Measurements from ENCODE around the gene NKAIN4.
A peak's percentile ranks its signal among the peaks of the same experiment; 100 is the strongest.
"Not testable (repeated sequence)": the region's sequence is repeated elsewhere in the genome, so short reads cannot be mapped to it uniquely, and the experiment has no call there.

Gene NKAIN4

DNA sequence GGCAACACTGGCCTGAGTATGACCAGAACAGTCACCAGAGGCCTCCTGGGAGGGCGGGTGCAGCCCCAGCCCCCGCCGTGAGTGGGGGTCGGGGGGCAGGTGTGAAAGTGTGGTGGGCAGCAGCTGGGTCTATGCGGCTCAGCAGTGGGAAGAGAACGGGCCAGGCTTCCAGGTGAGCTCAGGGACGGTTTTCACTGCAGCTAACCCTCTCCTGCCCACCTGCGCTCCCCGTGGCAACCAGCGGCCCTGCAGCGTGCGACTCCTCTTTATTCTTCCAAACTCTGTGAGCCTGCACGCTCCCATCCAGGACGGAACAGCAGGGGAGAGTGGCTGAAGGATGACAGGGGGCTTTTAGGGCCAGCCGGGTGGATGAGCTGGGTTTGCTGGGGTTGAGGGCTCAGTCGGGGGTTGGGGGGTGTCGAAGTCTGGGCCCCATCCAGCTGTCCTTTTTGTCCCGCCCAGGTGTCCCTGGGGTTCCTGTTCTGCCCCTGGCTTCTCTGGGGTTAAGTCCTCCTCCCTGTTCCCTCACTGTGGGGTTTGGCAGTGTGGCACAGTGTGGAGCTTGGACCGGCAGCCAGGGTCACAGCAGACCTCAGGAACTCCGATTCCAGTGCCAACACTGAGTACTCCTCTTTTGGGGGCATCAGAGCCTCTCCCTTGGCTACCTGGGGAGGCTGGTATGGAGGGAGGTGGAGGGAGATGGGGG, 19.4 kb downstream of the NKAIN4 start:
- DNase-seq, result no peak

DNA sequence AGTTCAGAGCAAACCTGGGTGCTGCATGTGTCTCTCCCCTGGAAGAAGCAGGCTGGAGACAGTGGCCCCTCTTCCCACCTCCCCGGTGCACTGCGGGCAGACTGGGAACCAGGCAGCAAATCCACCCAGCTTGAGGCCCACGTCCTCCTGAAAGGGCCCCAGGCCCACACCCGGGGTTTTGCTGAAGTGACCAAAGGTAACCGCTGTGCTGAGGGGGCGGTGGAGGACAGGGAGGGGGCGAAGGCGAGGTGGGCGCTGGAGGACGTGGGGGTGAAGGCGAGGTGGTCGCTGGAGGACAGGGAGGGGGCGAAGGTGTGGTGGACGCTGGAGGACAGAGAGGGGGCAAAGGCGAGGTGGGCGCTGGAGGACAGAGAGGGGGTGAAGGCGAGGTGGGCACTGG, 20.3 kb downstream of the NKAIN4 start:
- no peak for DNase-seq

DNA sequence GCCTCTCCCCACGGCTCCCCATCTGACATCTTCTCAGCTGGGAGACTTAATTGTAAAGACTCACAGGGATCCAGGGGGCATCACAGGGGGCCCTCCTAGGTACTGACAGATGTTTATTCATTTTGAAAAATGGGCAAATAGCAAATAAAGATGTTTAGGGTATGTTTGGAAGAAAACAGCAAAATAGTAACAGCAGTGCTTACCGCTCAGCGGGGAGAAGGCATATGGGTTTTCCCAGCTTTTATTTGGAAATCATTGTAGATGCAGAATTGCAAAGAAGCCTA, 21.3 kb downstream of the NKAIN4 start:
- DNase-seq, result no peak

DNA sequence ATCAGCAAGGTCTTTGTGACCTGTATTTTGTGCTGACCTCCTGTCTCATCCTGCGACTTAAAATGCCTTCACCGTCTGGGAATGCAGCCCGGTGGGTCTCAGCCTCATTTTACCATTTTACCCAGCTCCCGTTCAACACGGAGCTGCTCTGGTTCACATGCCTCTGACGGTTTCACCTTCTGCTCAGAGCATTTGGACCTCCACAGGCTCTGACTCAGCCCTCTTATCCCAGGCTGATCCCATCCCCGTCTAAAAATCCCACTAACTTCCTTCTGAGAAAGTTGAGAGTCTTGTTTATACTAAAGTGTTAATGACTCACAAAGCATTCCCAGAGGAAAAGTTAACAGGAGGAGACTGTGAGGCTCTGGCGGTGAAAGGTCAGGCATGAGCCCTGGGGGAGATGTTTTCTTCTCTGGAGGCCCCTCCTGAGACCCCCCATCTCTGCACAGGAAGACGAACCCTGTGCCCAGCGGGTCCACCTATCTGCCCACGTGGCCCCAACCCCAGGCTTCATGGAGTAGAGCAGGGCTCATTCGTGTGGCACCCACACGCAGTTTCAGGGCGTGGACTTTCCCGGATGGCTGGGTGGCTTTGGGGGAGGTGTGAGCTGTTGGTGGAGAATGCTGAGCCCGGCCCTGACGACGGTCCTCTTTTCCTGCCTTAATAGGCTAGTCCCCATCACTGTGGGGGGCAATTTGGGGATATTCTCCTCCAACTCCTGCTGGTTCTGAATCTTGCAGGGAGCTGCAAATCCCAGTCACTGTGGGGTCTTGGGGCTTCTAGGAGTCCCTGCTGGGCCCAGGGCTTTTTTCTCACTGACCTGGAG, 21.8 kb downstream of the NKAIN4 start:
- DNase-seq, result no peak

DNA sequence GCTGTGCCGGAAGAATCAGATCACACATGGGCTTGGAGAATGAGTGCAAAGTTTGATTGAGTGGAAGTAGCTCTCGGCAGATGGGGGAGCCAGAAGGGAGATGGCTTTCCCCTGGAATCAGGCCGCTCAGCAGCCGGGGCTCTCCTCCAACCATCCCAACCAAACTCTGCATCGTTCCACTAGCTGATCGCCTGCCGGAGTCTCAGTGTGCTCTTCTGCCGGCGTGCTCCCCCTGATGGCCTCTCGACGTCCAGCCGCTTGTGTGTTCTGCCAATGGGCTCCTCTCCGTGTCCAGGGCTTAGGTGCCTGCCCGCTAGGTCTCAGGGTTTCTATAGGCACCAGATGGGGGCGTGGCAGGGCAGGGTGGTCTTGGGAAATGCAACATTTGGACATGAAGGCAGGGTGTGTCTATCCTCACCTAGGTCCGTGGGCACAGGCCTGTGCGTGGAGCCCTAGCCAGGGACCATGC, 23.4 kb downstream of the NKAIN4 start:
- no peak for DNase-seq

DNA sequence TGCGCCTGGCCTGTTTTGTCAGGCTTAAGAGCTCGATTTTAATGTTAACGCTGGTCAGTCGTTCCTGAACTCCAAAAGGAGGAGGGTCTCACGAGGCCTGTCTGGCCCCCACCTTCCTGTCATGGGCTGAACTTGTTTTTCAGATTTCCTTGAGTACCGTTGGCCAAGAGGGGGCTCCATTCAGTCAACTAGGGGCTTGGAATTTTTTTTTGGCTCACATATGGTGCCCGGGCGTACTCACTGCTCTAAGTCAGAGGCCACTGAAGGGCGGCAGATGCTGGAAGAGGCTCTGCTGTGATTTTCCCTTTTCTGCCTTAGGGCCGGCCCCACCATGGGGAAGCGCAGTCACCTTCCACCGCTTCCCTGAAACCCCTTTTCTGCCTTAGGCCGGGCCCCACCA, 25.5 kb downstream of the NKAIN4 start:
- no peak for DNase-seq

DNA sequence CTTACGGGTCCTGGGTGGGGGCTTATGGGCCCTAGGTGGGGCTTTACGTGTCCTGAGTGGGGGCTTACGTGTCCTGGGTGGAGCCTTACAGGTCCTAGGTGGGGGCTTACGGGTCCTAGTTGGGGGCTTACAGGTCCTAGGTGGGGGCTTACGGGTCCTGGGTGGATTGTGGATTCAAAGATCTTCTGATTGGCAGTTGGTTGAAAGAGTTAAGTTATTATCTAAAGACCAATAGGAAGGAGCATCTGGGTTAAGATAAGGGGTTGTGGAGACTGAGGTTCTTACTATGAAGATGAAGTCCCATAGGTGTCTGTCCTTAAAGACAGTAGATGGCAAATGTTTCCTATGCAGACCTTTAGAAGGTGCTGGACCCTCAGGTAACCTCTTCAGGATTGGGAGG, 27.0 kb downstream of the NKAIN4 start:
- no peak for DNase-seq

DNA sequence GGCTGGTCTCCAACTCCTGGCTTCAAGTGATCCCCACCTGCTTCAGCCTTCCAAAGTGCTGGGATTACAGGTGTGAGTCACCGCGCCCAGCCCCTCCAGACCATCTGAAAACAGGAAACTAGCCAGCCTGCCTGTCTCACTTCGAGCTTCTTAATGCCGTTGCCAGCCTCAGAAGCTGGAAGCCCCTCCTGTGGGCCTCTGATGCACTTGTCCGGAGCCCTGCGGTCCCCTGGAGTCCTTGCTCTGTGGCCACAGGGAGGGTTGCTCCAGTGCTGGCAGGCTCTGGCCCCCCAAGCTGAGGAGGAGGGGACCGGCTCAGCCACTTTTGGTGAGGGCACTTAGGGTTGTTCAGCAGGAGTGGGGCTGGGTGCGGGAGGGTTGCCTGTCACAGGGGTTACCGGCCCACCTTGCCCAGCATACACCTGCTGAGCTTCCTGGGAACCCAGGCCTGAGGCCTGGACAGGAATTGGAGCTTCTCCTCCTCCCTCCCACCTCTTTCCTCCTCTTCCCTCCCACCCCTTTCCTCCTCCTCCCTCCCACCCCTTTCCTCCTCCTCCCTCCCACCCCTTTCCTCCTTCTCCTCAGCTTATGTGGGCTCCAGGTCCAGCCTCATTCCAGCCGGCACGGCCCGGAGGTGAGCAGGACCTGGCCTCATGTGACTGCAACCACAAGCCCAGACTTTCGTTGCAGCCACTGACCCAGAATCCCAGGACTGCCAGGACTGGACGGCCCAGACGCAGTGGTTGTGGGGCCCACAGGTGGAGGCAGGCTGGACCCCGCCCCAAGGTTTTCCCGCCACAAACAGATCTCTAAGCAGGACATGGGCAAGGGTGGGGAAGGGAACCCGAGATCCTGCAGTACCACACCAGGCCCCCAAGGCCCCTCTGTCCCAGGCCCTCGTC, 28.0 kb downstream of the NKAIN4 start:
- DNase-seq, result no peak

DNA sequence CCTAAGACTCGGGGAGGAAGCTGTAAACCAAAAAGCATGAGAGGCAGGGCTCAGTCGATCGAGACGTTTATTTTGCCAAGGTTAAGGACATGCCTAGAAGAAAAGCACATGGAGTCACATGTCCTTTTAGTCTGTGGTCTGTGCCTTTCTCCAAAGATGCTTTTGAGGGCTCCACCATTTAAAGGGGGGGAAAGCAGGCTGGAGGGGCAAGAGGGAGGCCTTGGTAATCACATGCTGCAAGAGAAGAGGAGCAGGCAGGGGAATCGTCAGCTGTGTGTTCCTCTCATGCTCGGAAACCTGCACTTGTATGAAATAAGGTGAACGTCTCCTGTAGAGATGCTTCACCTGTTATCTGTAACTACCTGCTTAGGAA, 29.2 kb downstream of the NKAIN4 start:
- DNase-seq, result no peak

DNA sequence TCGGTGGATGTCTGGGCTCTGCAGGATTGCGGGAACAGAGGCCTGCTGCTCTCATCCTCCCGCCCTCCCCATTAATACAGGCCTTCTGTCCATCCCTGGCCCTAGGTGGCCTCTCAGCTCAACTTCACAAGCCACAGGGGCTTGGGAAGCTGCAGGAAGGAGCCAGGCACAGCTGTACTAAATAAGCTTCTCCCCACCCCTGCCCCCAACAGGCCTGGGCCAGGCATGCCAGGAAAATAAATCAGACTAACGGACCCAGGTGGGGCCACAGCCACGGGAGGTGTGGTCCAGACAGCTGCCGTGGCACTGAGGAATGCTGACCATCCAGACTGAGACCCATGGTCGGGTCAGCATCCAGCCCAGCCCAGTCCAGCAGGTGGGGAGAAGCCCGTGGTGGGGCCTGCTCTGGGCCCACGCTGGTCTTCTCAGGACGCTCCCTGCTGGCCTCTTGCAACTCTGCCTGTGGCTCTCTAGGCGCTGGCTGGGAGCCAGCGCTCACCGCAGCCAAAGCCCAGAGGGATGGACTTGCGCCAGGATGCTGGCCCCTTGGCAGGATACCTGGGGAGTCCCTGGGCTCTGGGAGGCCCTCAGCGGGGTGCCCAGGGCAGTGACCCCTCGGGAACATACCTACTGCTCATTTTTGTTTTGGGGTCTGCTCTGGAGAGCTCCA, 29.7 kb downstream of the NKAIN4 start:
- DNase-seq, result no peak

DNA sequence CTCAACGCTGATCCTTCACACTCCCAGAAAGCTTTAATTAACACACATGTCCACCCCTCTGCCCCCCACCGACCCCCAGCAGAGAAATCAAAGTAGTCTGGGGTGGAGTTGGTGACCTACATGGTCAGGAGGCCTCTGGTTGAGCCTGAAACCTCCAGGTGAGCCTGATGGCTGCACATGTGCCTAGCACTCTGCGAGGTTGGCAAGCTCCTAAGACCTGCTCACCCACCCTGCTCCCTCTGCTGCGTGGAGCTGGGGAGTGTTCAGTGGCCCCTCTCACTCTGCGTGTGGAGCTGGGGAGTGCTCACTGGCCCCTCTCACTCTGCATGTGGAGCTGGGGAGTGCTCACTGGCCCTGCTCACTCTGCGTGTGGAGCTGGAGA, 30.4 kb downstream of the NKAIN4 start:
- DNase-seq, result no peak

DNA sequence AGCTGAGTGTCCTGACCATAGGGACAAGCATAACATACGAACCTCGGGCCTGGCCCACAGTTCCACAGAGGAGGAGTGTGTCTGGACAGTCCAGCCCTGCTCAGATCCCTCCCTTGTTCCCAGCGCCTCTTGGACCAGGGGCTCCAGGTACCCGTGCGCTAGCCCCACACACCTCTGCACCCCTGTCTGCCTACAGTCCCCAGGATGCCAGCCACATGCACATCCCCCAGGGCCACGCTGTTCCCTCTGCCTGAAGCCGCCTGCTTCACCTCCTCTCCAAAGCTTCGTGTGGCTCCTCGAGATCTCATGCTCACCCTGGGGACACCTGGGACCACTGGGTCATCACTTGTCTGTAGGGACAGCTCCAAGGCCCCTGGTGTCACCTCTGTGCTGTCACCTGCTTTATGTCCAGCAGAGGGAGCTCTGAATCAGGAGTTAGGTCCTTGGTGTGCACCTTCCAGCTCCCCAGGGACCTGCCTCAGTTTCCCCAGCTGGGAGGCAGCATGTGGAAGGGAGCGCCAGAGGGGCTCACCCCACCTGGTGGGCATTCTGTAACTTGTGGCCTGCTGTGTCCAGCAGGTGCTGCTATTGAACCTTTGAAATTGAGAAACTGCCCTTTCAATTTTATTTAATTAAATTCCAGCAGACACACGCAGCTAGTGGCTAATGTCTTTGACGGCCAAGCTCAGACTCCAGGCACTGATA, 31.0 kb downstream of the NKAIN4 start:
- peak; percentile 13 for DNase-seq

DNA sequence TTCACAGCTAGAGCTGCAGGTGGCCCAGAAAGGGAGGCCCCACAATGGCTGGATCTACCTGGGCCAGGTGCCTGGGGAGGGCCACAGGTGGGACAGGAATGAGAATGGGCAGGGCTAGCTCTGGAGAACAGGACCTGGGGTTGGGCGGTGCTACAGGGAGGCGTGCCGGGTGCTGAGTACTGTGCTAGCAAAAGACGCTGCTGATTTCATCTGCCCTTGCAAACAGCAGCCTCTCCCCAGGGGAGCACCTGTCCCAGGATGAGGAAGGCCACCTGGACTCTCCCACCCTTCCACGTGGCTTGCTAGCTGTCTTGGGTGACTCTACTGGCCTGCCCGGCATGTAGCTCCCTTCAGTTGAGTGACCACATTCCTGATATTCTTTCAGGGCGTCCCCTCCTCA, 31.7 kb downstream of the NKAIN4 start:
- DNase-seq, result no peak

DNA sequence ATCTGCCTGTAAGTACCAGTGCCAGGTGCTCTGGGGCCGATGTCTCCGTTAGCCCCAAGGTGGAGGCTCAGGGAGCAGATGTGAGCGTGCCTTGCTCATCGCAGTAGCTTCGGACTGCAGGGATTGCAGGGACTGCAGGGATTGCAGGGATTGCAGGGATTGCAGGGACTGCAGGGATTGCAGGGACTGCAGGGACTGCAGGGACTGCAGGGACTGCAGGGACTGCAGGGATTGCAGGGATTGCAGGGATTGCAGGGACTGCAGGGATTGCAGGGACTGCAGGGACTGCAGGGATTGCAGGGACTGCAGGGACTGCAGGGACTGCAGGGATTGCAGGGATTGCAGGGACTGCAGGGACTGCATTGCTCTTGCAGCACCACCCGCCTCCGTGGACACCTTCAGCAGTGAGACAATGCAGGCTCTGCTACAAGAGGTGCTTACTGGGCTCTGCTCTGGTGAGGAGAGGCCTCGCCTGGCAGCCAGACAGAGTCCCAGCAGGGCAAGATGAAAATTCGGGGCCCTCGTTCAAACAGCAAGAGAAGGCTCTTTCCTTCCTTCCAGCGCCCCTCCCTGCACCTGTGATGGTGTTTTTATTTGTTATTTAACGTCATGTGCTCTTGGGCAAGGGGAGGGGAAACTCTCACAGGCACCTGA, 32.7 kb downstream of the NKAIN4 start:
- DNase-seq, result not testable (repeated sequence)

DNA sequence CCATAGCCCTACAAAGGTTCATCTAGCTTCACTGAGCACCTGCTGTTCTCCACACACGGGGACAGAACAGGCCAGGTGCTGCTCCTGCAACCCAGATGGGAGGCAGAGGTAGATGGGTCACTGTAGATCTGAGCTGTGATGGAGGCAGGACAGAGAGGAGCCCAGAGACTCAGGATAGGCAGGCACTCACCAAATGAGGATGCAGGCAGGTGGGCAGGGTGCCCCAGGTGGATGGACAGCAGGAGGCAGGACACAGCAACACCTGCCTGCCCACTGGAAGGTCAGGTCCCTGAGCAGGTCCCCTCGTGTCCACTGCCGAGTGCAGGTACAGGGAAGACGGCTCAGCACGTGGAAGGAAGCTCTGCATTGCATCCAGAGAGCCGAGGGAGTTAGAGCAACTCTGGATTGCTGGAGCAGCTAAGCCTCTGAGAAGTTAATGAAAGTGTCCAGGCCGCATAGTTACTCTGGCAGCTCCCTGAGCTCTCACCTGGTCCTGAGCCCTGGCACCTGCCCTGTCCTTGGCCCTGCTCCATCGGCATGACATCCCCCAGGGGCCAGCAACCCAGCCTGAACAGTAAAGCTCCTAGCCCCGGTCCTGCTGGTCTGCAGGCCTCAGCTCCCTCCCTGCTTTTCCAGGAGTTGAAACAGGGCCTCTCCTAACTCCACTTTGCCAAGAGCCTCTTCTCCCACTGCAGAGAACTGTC, 33.4 kb downstream of the NKAIN4 start:
- no peak for DNase-seq

DNA sequence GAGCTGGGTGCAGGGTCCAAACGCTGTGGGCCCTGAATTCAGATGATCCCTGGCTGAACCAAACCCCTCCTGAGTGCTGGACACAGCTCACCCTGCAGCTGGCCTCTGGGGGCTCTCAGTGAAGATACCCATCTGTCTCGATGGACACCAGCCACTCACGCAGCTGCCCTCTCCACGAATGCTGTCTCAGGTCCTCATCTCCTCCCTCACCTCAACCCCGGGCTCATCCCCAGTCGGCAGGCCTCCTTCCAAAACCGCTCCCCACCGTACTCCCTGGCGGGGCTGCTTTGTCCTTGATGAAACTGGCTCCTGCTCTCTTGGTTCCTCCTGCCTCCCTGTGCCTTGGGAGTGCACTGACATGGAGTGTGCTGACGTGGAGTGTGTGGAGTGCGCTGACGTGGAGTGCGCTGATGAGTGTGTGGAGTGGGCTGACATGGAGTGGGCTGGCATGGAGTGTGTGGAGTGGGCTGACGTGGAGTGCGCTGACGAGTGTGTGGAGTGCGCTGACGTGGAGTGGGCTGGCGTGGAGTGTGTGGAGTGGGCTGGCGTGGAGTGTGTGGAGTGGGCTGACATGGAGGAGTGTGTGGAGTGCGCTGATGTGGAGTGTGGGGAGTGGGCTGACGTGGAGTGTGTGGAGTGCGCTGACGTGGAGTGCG, 34.3 kb downstream of the NKAIN4 start:
- DNase-seq, result no peak

DNA sequence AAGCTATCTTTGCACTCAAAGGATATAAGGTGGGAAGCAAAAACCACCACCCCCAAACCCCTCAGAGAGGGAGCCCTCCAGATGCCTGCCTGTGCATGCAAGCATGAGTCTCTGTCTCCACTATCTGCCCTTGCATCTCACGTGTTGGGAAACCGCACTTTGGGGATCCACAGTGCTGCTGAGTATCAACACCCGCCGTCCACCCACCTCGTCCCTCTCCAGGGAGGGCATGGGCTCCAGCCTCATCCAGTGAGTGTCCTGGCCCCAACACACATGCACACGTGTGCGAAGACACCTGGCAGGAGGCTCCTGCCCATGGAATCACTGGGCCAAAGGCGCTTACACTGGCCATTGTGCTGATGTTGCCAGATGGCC, 34.8 kb downstream of the NKAIN4 start:
- DNase-seq, result no peak

DNA sequence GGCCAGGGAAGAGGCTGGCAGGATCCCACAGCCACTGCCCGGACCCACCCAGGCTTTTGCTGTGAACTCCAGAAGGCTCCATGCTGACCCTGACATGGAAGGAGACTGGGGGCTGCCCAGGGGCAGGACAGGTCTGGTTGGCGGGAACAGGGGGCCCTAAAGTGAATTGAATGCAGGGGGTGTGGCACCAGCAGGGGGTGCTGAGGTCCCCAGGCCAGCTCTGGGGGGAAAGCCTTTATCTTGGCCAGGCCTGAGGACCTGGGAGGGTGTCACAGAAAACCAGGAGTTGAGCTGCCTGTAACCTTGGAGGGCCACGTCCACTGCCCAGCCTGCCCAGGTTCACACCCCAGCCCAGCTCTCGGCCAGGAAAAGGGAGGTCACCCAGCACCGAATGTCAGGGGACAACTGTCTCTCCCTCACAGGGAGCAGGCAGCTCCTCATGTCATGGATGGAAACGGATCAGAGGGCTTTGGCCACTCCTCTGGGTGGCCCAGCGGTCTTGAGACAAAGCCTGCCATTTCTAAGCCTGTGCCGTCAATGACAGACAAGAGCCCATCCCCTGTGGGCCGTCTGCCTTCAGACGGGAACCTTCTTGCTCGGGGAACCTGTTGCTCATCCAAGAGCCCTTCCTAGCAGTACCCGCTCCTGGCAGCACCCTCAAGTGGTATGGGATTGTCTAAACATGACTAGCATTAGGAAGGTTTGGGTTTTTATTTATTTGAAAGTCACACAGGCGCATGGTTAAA, 35.4 kb downstream of the NKAIN4 start:
- DNase-seq, result no peak

DNA sequence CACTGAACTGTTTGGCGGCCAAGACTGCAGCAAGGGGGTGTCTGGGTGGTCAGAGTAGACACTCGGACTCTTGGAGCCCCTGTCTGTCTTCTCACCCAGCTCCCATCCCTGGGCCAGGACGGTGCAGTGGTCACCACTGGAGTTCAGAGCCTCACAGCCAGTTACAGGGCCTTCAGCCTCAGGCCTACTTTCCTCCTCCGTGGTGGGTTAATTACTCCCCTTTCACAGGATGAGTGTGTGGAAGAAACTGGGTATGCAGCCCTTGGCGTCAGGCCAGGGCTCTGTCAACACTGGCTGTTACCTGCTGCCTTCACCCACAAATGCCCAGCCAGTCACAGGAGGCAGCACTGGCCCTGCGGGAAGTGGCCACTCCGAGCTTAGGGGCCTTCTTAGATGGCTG, 36.6 kb downstream of the NKAIN4 start:
- DNase-seq, result no peak

DNA sequence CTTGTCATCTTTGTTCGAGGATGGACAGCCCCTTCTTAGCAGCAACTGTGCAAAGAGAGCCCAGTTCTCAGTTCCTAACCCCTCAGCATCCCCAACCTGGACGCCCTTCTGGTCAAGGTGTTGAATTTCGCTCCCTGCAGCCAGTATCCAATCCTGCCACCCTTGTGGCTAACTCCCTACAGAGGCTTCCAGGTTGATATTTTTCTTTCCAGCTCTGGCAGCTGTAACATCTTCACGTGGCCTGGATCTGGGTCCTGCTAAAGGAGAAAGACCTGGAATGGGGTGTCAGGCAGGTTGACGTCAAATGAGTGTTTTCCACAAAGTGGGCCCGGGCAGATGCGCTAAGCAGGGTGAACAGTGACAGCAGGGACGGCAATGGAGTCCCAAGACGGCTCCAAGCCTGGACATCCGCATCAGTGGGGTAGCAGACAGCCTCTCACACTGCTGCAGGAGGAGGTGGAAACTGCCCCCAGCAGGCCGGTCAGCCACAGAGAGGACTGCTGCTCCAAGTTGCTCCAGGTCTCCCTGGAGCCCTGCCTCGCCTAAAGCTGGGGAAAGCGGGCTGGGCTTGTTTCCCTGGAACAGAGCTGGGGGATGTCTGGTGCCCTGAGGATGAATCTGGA, 37.3 kb downstream of the NKAIN4 start:
- no peak for DNase-seq
